ENCODE data around the gene CORIN. TPM values are rescaled to one million over a fixed set of nuclear protein-coding genes. Genes with fewer than 3 reads are reported as not detected.

The CORIN gene, protein sequence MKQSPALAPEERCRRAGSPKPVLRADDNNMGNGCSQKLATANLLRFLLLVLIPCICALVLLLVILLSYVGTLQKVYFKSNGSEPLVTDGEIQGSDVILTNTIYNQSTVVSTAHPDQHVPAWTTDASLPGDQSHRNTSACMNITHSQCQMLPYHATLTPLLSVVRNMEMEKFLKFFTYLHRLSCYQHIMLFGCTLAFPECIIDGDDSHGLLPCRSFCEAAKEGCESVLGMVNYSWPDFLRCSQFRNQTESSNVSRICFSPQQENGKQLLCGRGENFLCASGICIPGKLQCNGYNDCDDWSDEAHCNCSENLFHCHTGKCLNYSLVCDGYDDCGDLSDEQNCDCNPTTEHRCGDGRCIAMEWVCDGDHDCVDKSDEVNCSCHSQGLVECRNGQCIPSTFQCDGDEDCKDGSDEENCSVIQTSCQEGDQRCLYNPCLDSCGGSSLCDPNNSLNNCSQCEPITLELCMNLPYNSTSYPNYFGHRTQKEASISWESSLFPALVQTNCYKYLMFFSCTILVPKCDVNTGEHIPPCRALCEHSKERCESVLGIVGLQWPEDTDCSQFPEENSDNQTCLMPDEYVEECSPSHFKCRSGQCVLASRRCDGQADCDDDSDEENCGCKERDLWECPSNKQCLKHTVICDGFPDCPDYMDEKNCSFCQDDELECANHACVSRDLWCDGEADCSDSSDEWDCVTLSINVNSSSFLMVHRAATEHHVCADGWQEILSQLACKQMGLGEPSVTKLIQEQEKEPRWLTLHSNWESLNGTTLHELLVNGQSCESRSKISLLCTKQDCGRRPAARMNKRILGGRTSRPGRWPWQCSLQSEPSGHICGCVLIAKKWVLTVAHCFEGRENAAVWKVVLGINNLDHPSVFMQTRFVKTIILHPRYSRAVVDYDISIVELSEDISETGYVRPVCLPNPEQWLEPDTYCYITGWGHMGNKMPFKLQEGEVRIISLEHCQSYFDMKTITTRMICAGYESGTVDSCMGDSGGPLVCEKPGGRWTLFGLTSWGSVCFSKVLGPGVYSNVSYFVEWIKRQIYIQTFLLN
- not detected in 2 replicates for total RNA-seq (2014; rRNA removed; shearing (Covaris generic))

DNA sequence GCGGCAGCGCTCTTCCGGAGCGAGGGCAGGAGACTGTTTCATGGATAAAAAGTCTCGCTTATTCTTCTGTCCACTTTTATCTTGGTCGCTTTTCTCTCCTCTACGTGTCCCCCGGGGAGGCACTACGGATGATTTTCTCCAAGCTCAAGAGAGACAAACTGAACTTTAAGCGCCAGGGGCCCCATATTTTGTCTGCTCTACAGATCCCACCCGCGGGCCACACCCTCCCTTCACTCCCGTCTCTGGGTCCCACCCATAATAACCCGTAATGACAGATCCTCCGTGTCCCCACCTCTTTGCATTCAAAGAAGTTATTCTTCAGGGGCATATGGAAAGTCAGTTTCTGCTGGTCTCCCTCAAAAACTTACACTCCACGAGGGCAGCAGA, at the start of gene CORIN:
CORIN (minus strand) TSS at position 160 of the 387 bp plus-strand sequence; CDS start at position 42, 118 bp downstream.
- no peak for DNase-seq (ENCODE audit: low read depth)

DNA sequence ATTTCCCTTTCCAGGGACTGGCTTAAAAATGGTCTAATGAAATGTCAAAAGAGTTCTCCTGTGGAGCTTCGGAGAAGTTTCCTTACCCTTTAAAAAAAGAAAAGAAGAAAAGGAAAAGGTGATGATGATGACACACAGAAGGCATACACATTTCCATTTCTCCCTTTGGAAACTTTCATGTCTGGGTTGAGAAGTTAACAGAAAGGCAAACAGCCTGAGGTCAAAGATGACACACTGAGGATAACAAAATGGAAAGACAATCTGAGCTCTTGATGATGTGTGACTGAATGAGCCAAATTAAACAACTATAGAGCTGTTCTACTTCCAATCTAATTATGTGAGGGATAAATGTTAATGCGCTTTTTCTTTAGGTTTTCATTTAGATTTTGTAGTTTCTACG, 44.4 kb upstream of the CORIN start:
- DNase-seq (ENCODE audit: low read depth), result no peak

DNA sequence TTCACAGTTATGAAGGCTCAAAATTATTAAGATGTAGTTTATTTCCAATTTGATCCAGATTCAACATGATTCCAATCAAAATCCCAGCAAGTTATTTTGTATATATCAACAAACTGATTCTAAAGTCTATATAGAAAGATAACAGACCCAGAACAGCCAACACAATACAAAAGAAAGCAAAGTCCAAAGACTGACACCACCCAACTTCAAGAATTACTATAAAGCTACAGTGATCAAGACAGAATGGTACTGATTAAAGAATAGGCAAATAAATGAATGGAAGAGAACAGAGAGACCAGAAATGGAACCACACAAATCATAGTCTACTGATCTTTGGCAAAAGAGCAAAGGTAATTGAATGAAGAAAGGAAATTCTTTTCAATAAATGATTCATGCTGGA, 41.6 kb upstream of the CORIN start:
- DNase-seq (ENCODE audit: low read depth), result no peak

DNA sequence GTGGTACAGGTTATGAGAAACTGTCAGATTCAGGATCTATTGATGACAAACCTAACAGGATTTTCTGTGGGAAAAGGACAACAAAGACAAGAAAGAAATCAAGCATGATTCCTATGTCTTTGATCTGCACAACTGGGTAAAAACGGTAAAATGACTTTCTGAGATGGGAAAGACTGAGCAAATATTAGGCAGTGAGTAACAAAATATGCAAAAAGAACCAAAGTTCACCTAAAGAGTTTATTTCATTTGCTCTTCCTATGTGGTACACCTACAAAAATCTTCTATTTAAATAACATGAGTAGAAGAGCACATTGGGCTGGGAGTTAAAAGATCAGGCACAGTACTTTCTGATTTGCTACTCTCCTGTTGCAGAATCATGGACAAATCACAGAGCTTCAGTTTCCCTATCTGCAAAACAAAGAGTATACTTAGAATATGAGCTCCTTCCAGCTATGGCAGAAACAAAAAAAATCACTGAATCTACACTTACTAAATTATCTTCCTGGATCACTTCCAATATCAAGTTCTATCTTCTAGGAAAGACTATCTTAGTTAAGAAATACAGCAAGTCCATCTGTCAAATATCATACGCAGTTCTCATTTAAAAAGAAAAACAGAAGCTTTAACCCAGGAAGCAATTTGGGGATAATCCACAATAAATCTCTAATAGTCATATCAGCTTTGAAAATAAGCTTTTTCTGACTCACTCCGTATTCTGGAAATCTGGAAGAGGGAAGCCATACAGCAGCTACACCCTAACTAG, 39.1 kb upstream of the CORIN start:
- DNase-seq (ENCODE audit: low read depth), result no peak

DNA sequence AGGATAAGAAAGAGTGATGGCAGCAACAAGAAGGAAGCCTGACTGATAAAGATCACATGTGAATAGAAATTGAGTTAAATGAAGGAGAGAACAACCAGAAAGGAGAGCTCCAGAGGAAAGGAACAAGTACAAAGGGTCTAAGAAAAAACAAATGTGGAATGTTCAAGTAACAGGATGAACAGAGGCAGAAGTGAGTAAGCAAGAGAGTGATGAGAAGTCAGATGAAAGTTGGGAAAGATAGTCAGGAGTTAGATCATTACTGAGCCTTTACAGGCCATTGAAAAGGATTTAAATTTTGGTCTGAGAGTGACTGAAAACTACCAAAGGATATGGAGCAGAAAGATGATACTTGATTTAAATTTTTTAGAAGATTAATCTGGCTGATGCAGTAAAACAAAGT, 38.4 kb upstream of the CORIN start:
- DNase-seq (ENCODE audit: low read depth), result no peak

DNA sequence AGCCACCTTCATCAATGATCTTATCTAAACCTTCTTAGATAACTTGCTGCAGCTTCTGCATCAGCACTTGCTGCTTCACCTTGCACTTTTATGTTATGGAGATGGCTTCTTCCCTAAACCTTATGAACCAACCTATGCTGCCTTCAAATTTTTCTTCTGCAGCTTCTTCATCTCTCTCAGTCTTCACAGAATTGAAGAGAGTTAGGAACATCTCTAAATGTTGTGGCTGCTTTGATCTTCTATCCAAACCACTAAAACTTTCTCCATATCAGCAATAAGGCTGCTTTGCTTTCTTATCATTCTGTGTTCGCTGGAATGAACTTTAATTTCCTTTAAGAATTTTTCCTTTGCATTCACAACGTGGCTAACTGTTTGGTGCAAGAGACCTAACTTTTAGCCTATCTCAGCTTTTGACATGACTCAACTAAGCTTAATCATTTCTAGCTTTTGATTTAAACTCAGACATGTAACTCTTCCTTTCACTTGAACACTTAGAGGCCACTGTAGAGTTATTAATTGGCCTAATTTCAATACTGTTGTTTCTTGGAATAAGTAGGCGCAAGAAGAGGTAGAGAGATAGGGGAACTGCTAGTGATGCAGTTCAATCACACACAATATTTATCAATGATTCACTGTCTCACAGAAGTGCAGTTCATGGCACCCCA, 36.1 kb upstream of the CORIN start:
- no peak for DNase-seq (ENCODE audit: low read depth)

DNA sequence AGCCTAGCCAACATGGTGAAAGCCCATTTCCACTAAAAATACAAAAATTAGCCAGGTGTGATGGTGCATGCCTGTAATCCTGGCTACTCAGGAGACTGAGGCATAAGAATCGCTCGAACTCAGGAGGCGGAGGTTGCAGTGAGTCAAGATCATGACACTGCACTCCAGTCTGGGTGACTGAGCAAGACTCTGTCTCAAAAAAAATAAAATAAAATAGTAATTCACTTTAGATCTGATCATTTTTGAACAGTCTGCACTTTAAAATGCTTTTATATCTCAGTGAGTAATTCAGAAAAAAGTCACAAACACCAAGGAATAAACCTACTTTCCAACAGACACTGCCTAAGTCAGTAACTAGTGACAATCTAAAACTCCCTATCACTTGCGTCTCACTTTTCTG, 25.6 kb upstream of the CORIN start:
- no peak for DNase-seq (ENCODE audit: low read depth)

DNA sequence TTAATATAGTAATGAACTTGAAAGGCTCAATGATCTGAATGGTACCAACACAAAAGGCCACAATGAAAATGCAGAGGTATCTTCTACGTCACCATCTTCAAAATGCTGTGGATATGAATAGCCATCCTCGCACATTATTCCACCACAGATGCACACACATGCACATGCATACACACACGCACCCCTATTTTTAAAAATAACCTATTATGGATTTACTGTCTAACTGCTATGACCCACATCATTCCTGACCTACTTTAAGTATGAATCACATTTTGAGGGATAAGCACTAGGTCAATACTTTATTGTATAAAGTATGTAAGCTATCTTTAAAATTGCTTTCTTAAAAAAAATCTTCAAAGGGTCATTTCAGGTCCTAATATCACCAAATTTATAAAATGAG, 24.4 kb upstream of the CORIN start:
- DNase-seq (ENCODE audit: low read depth), result no peak

DNA sequence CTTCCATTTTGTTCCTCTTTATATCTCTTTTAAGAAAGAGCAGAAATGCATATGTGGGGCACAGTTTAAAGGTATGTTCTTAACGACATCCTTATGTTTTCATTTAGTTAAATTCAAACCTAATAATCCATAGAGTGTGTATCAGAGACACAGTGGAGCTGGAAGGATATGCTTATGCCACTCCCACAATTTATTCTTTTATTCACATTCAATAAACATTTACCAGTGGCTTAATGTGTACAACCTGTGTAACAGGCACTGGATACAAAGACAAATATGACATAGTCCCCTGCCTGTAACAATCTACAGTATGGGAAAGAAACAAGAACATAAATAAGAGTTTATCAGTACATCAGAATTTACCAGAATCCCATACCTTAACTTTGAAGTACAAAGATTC, 22.4 kb upstream of the CORIN start:
- no peak for DNase-seq (ENCODE audit: low read depth)

DNA sequence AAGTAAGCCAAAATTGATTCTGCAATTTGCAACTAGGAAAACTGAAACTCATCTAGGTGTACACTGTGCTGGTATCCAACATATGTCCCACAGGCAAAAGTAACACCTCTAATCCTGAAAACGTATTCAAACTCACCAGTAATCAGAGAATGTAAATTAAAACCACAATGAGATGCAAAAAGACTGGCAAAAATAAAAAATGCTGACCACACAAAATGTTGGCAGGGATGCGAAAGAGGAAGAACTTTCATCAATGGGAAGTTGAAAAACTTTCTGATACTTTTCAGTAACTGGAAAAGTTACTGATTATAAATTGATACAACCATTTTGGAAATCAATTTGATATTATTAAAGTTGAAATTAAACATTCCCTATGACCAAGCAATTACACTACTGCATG, 20.1 kb upstream of the CORIN start:
- no peak for DNase-seq (ENCODE audit: low read depth)

DNA sequence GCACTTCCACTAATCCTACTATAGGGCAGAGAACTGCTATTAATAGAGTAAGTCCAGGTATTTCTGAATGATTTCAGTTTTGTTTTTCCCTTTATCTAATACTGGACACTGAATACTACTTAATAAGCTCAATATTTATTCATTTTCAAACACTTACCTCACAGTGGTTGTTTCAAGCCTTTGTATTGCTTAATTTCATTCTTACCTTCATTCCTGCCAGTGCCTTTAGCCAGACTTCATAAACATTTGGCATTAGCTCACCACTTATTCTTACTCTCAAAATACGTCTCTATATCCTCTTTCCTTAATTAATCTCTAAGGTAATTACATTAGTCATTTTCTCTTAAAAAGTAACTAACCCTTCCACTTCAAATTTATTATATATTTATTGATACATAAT, 18.8 kb upstream of the CORIN start:
- no peak for DNase-seq (ENCODE audit: low read depth)

DNA sequence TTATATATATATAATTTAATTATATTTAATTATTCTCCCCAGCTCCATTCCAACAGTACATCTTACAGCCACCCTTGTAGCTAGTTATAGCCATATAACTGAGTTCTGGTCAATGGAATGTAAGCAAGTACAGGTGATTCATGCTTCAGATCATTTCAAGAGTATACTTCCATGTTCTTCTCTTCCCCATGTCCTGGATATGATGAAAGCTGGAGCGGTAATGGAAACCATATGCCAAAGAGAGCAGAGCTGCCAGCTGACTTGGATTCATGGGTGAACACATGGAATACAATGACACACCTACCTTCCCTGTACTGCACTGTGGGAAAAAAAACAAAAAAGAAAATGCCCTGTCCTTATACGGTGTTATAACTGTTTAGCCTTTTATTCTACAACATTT, 17.5 kb upstream of the CORIN start:
- peak; percentile 11 for DNase-seq (ENCODE audit: low read depth)

DNA sequence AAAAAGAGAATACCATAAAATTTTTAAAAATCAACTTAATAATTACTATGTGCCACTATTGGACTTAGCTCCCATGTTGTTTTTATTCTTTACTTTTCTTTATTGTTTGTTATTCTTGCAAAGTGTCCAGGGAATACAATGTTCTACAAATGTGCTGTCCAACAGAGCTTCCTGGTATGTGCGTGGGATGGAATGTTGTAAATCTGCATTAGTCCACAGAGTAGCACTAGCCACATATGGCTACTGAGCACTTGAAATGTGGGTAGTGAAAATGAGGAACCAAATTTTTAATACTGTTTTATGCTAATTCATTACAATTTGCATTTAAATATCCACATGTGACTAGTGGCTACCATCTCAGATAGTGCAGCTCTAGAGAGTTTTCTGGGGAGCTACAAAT, 14.3 kb upstream of the CORIN start:
- no peak for DNase-seq (ENCODE audit: low read depth)

DNA sequence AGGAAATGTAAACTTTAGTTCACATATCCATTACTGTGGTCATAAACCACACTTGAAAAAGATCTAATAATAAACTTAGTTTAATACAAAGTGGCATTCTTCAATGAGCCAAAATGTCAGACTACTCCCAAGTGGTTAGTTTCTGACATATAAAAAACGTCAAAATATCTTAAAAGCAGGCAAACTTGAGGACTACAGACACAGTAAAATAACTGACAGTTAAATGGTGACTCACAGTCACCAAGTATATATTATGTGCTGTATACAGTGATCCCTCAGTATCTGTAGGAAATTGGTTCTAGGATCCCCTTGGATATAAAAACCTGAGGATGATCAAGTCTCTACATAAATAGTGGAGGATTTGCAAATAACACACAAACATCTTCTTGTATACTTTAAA, 11.6 kb upstream of the CORIN start:
- DNase-seq (ENCODE audit: low read depth), result no peak

DNA sequence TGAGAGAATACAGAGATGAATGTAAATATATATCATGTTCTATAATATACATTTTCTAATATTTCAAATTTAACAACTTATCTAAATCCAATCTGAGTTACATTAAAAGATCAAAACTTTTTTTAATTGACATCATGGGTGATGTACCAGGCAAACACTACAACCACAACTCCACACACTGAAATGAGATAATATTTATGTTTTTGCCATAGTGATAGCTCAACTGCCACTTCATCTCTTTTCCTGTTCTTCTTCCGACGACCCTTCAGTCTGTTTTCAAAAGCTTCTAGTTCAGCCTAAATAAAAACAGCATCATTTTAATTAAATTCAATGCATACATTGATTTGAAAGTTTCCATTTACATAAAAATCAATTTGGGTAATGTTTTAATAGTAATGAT, 10.2 kb upstream of the CORIN start:
- DNase-seq (ENCODE audit: low read depth), result no peak

DNA sequence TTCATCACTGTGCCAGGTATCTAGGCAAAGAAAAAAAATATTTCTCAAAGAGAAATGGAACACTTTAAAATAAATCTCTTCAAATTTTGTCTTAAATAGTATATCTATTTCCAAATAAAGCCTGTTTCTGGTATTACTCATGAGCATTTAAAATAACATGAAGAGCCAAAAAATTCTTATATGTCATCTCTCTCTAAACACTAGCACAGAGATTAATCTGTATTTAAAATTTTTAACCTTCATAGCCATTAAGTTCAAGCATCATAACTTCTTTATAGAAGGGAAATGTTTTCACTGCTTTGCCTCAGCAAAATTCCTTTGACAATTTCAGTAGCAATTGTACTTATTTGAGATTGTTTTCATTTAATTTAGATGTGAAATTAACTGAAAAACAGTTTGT, 5.1 kb upstream of the CORIN start:
- no peak for DNase-seq (ENCODE audit: low read depth)

DNA sequence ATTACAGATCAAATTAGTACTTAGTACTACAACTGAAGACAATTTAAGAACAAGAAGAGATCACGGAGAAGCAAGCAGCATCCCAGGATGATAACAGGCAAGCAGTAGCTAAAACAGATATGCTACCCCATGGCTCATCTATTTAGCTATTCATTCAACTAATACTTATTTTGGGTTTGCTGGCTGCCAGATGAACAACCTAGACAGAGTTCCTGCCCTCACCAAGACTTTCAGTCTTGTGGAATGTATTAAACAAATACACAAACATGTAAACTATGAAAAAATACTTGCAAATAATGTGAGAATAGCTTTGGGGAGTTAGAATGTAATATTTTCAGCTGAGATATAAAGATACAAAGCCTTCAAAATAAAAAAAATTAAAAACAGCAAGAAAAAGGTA, 2.4 kb upstream of the CORIN start:
- no peak for DNase-seq (ENCODE audit: low read depth)

DNA sequence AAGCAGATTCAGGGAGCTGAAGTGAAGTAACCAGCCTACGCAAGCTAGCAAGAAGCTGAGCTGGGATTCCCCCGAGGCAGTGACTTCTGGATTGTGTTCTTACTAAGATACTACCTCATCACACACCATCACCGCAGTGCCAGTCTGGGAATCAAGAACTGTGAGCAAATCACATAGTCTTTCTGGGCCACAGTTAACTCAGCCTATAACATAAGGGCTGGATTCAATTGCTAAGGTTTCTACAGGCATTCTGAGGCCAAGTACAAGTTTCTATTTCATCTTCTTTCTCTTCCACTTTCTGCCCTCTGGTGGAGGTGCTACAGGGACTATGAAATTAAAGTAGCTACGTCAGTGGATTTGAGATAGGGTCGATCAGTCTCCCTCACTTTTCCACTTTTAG, 1.4 kb upstream of the CORIN start:
- no peak for DNase-seq (ENCODE audit: low read depth)

DNA sequence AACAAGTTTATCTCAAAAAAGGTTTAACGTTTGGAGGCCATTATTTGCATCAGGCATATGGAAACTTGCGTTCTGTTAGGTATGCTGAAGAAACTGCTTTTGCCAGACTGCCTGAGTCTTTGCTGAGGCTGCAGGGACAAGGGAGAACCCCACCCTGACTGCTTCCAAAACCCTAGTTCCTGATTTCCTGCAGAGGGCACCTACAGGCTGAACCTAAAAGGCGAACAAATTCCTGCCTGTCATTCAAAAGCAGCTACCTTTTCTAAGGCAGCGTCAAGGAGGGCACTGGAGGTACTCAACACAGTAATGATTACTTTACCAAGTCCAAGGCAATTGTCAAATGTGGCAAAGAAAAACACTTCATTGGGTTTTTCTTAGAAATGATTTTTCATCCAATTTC, 578 bp upstream of the CORIN start:
- DNase-seq (ENCODE audit: low read depth), result no peak

DNA sequence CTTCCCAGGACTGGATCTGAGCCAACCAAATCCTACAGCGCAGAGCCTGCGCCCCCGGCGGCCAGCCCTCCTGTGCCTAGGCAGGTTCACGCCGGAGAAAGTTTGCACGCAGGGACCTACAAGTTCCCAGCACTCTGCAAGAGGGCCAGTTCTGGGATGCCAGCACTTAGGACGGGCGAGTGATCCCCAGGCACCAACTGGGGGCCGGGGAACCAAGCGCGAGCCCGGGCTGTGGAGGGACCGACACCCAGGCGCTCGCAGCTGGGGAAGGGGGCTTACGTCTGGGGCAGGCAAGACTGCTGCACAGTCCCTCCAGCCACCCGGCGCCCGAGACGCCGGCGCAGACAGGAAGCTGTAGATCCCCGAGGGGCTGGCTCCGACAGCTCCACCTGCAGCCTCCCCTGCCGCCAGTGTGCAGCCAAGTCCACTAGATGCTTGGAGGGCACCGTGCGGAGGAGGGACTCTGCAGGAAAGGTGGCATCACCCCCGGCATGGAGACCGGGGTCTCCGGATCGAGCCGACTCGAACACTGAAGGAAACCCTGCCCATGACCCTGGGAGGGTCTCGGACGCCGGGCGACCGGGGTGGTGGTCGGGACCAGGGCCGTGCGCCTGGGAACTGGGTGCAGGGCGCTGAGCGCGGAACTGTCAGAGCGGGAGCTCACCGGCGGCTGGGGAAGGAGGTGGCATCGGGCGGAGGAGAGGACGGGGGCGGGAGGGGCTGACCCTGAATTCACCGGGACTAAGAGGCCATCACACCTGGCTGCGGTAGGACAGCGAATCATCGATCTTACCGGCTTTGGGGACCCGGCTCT, 566 bp downstream of the CORIN start:
- DNase-seq (ENCODE audit: low read depth), result peak; percentile 5
